AG10803 (cell line): ENCODE results near the gene ASNSD1.

Experiments used
- DNase-seq: peaks from one replicate; pipeline ENCODE4 v3.0.0; 2010; ENCODE audit warnings: low read depth
- H3K4me3 ChIP-seq: 2 replicates; pipeline ENCODE4 v1.5.1; 2011; ENCODE audit warnings: mild to moderate bottlenecking, low read length, control low read depth
- TF ChIP-seq, protein P1 (sequence below): conservative IDR thresholded peaks from 2 replicates; pipeline ENCODE4 v1.5.1; 2011; ENCODE audit warnings: mild to moderate bottlenecking, low read length, control low read depth, inconsistent platforms

ASNSD1 gene

DNA sequence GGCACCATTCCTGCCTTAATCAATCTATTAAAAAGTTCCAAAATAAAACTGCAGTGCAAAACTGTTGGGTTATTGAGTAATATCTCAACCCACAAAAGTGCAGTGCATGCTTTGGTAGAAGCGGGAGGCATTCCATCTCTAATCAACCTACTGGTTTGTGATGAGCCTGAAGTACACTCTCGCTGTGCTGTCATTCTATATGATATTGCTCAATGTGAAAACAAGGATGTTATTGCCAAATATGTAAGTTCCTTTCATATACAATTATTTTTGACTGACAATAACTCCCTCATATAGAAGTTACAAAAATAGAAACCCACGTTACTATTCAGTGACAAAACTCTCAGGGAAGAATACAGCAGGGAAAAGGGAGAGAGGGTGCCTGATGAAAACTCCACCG lies 58.3 kb downstream of the ASNSD1 start:
- H3K4me3 ChIP-seq: no peak overlapping the region
- DNase-seq: no peak
- TF ChIP-seq, protein P1, sequence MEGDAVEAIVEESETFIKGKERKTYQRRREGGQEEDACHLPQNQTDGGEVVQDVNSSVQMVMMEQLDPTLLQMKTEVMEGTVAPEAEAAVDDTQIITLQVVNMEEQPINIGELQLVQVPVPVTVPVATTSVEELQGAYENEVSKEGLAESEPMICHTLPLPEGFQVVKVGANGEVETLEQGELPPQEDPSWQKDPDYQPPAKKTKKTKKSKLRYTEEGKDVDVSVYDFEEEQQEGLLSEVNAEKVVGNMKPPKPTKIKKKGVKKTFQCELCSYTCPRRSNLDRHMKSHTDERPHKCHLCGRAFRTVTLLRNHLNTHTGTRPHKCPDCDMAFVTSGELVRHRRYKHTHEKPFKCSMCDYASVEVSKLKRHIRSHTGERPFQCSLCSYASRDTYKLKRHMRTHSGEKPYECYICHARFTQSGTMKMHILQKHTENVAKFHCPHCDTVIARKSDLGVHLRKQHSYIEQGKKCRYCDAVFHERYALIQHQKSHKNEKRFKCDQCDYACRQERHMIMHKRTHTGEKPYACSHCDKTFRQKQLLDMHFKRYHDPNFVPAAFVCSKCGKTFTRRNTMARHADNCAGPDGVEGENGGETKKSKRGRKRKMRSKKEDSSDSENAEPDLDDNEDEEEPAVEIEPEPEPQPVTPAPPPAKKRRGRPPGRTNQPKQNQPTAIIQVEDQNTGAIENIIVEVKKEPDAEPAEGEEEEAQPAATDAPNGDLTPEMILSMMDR: no peak
